GM18907 (cell line): ENCODE data around the gene KDM4F.
A peak's percentile ranks its signal among the peaks of the same experiment; 100 is the strongest.

Experiments
- ATAC-seq: cut with Tn5 transposase; IDR thresholded peaks from one replicate; pipeline ENCODE4 v1.9.1; 2021; ENCODE audit warnings: mild to moderate bottlenecking, moderate library complexity; ENCODE audit not compliant: unreplicated experiment

Gene KDM4F

GRCh38 chr11:95059046-95059445 lies 9.8 kb downstream of the KDM4F start:
- ATAC-seq: no peak

DNA sequence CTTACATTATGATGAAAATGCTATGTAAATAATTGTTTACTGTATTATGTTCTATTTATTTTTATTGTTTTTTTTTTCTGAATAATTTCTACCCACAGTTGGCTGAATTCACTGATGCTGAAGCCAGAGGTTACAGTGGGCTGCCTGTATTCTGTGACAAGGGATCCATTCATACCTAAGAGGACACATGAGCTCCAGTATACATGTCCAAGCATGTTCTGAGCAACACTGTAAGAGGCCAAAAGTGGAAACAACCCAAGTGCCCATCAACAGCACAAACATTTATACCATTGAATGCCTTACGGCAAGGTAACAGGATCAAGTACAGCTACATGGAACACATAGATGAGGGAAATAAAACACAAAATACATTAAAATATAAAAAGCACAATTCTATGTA lies 16.1 kb downstream of the KDM4F start:
- no peak for ATAC-seq

- peak; percentile 53 for ATAC-seq
Measured at GRCh38 chr11:95066716-95067038, 17.5 kb downstream of the KDM4F start, which contains the start of gene SRSF8. TSS of gene SRSF8 (plus strand) at chr11:95066919. CDS start at chr11:95067227, 308 bp downstream.

- peak; percentile 74 for ATAC-seq
Measured at GRCh38 chr11:95067039-95067840, 18.0 kb downstream of the KDM4F start.

DNA sequence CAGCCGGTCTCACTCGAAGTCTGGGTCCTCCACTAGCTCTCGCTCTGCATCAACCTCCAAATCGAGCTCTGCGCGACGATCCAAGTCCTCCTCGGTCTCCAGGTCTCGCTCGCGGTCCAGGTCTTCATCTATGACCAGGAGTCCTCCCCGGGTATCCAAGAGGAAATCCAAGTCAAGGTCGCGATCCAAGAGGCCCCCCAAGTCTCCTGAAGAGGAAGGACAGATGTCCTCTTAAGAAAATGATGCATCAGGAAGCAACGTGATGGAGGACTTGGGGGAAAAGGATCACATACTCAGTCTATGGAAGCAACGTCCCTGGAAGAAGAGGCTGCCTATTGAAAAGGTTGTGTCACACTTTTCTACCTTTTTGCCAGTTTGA lies 18.6 kb downstream of the KDM4F start:
- ATAC-seq: no peak

GRCh38 chr11:95068549-95068948 lies 19.3 kb downstream of the KDM4F start:
- peak; percentile 74 for ATAC-seq

DNA sequence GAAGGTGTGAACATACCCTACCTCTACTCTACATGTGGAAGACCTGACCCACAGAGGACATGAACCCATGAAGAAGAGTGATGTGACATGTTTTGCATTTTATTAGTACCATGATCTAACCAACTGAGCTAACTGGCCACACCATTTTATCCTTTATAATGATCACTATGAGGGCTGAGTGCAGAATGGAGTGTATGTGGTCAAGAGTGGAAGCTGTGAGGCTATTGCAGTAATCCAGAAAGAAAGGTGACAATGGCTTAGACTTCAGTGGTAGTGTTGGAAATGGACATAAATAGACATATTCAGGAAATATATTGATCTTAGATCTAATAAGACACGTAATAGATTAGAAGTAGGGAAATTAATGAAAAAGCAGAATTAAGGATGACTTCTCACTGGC lies 21.2 kb downstream of the KDM4F start:
- no peak for ATAC-seq

- ATAC-seq: no peak
Measured at GRCh38 chr11:95072948-95073347, 23.7 kb downstream of the KDM4F start.

- no peak for ATAC-seq
Measured at GRCh38 chr11:95074792-95075563, 25.8 kb downstream of the KDM4F start.

GRCh38 chr11:95076416-95076815 lies 27.2 kb downstream of the KDM4F start:
- ATAC-seq: peak; percentile 86

DNA sequence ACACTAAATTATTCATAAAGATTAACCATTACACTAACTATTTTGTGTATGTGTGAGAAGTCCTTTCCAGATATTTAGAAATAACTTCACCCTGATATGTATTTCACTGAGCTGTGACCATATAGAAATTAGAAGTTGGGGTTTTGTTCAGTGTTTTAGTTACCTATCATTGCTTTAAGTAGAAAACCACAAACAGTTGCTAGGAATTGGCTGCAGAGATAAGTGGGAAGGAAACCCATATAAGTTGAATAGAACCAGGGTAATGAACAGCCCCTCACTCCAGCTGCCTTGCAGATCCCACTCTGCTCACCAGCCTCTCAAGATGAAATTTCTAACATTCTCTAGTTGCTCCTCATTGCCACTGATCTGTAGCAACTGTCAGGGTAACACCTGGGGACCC lies 27.8 kb downstream of the KDM4F start:
- ATAC-seq: peak; percentile 18

DNA sequence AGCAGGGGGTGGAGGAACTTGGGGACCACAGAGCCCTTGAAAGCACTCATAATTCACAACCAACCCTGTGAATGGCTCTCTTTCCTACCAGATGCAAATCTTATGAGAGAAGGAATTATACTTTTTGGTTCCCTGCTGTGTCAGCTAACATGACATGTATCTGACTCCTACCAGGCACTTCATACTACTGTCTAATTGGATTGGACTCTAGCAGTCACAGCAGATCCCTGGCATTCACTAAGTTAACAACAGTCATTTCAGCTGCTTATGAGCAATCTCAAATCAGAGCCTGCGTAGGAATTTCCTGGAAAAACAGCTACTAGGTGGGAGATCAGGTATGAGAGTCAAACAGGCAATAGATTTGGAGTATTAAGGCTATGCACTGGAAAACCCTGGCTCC lies 29.3 kb downstream of the KDM4F start:
- no peak for ATAC-seq

DNA sequence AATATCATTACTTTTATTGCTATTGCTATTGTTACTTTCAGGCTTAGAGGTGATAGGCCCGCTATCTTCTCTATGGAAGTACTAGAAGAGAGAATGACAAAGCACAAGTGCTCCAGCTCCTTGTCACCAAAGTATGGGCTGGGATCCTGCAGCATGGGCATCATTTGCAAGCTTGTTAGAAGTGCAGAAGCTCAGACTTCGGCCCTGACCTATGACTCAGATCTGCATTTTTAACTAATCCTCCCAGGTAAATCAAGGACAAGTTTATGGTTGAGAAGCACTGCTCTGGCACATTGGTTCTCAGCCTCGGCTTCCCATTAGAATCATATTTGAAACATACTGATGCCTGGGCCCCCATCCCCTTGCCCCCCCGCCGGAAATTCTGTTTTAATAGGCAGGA lies 31.8 kb downstream of the KDM4F start:
- ATAC-seq: no peak

- ATAC-seq: no peak
Measured at GRCh38 chr11:95081412-95081811, 32.2 kb downstream of the KDM4F start.

DNA sequence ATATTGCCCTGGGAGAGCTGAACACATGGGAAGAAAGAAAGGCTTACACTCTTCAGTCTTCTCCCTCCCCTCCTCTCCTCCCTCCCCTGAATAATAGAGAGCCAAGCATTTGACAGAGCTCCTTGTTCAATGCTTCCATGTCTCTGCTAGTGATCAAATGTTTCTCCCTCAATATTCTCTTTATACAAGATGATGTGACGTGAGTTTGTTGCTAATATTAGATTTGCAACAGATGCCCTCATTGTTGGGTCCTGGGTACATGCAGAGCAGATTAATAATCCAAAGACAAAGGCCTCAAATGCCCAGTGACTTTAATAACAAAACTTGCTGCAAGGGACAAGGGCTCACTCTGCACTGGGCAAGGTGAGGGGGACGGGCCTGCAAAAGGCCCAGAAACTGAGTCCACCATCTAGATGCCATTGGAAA lies 33.4 kb downstream of the KDM4F start:
- no peak for ATAC-seq

GRCh38 chr11:95084509-95084908 lies 35.3 kb downstream of the KDM4F start:
- ATAC-seq: no peak

- peak; percentile 37 for ATAC-seq
Measured at GRCh38 chr11:95085117-95085816, 36.0 kb downstream of the KDM4F start.

GRCh38 chr11:95086151-95086550 lies 36.9 kb downstream of the KDM4F start:
- ATAC-seq: no peak

GRCh38 chr11:95086836-95087570 lies 37.8 kb downstream of the KDM4F start:
- no peak for ATAC-seq

DNA sequence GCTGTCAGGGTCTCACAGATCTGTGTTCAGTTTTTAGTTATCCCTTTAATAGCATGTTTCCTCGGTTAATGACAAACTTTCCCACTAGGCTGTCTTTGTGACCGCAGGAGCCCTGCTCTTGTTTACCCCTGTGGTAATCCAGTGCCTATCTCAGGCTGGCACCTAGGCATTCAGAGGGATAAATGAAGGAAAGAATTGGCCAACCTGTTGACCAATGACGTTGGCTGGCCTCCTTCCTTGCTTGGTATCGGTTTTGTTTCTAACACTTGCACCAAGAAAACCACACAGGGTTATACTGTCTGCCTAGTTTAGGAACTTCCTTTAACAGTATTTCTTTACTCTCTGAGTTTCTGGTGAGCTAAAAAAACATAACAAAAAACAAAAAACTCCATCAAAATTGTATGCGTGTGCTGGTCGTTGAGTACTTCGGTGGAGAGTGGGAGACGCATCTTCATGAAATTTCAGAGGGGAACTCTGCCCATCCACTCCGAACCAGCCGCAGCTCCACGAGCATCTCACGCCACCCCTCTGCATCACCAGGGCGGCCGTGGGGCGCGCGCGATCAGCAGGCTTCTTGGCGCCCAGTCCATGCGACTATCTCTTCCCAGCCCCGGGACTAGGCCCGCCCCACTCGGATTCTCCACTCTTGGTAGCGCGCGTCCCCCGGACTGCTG lies 39.9 kb downstream of the KDM4F start:
- ATAC-seq: peak; percentile 61
